ENCODE measurements around the gene UBE2E2. TPM values are rescaled to one million over a fixed set of nuclear protein-coding genes. Genes with fewer than 3 reads are reported as not detected.

UBE2E2 gene
- total RNA-seq, 1 experiment from 2014 or later, result 25.1 TPM

- no TSS peak for BruUV-seq (replicated peaks)
- H3K4me3 Mint-ChIP-seq (ENCODE audit: low read depth, unreplicated experiment), result no peak overlapping the region
- intact Hi-C loops (cut with micrococcal nuclease; ENCODE audit: unreplicated experiment), result no loop called here
- no peak for TF ChIP-seq CTCF (IDR thresholded peaks at IDR 0.05; ENCODE audit: unreplicated experiment)
- peaks cover 22% of the 10 kb centered on the region for H3K4me1 Mint-ChIP-seq (ENCODE audit: low read depth, unreplicated experiment)
- no peaks in the 10 kb centered on the region for H3K36me3 Mint-ChIP-seq (ENCODE audit: insufficient read depth, unreplicated experiment)
- no peak overlapping the region for H3K27ac Mint-ChIP-seq (ENCODE audit: unreplicated experiment)
- H3K9me3 Mint-ChIP-seq (ENCODE audit: low read depth, unreplicated experiment), result no peaks in the 10 kb centered on the region
- H3K27me3 Mint-ChIP-seq (ENCODE audit: unreplicated experiment), result no peaks in the 10 kb centered on the region
- CTCF ChIA-PET, result no interaction called here
- DNase-seq, result no peak
These were observed 290.8 kb downstream of the UBE2E2 start for GRCh38 chr3:23493889-23494288.

- CTCF ChIA-PET, result interaction anchor here (0.6 kb wide), 1 partner anchor 123 kb away, joined by 3 read pairs; no protein-coding TSS in a partner anchor
- Mint-ChIP-seq H3K27me3 (ENCODE audit: unreplicated experiment) (no peaks in the 10 kb centered on the region), H3K27ac (ENCODE audit: unreplicated experiment) (no peak overlapping the region), H3K4me1 (ENCODE audit: low read depth, unreplicated experiment) (peaks cover 22% of the 10 kb centered on the region), H3K9me3 (ENCODE audit: low read depth, unreplicated experiment) (no peaks in the 10 kb centered on the region), H3K36me3 (ENCODE audit: insufficient read depth, unreplicated experiment) (no peaks in the 10 kb centered on the region), H3K4me3 (ENCODE audit: low read depth, unreplicated experiment) (no peak overlapping the region)
- no peak for DNase-seq
- intact Hi-C loops (cut with micrococcal nuclease; ENCODE audit: unreplicated experiment), result no loop called here
- no peak for TF ChIP-seq CTCF (IDR thresholded peaks at IDR 0.05; ENCODE audit: unreplicated experiment)
- BruUV-seq (replicated peaks), result no TSS peak
These were observed 291.8 kb downstream of the UBE2E2 start for GRCh38 chr3:23494967-23495366.

- Mint-ChIP-seq H3K27me3 (ENCODE audit: unreplicated experiment) (no peaks in the 10 kb centered on the region), H3K4me3 (ENCODE audit: low read depth, unreplicated experiment) (no peak overlapping the region), H3K9me3 (ENCODE audit: low read depth, unreplicated experiment) (no peaks in the 10 kb centered on the region), H3K27ac (ENCODE audit: unreplicated experiment) (no peak overlapping the region), H3K36me3 (ENCODE audit: insufficient read depth, unreplicated experiment) (no peaks in the 10 kb centered on the region), H3K4me1 (ENCODE audit: low read depth, unreplicated experiment) (peaks cover 22% of the 10 kb centered on the region)
- TF ChIP-seq CTCF (IDR thresholded peaks at IDR 0.05; ENCODE audit: unreplicated experiment), result no peak
- no peak for DNase-seq
- CTCF ChIA-PET, result interaction anchor here (0.6 kb wide), 1 partner anchor 123 kb away, joined by 3 read pairs; no protein-coding TSS in a partner anchor
- intact Hi-C loops (cut with micrococcal nuclease; ENCODE audit: unreplicated experiment), result no loop called here
- no TSS peak for BruUV-seq (replicated peaks)
These were observed 292.4 kb downstream of the UBE2E2 start for GRCh38 chr3:23495507-23495906.

GRCh38 chr3:23496165-23496564 lies 293.0 kb downstream of the UBE2E2 start:
- Mint-ChIP-seq H3K36me3 (ENCODE audit: insufficient read depth, unreplicated experiment) (no peaks in the 10 kb centered on the region), H3K27me3 (ENCODE audit: unreplicated experiment) (no peaks in the 10 kb centered on the region), H3K27ac (ENCODE audit: unreplicated experiment) (no peak overlapping the region), H3K4me1 (ENCODE audit: low read depth, unreplicated experiment) (peaks cover 22% of the 10 kb centered on the region), H3K4me3 (ENCODE audit: low read depth, unreplicated experiment) (no peak overlapping the region), H3K9me3 (ENCODE audit: low read depth, unreplicated experiment) (no peaks in the 10 kb centered on the region)
- BruUV-seq (replicated peaks), result no TSS peak
- CTCF ChIA-PET, result no interaction called here
- DNase-seq, result no peak
- intact Hi-C loops (cut with micrococcal nuclease; ENCODE audit: unreplicated experiment), result no loop called here
- no peak for TF ChIP-seq CTCF (IDR thresholded peaks at IDR 0.05; ENCODE audit: unreplicated experiment)
